ENCODE data around the gene ALKBH4.
A peak's percentile ranks its signal among the peaks of the same experiment; 100 is the strongest.
"Not testable (repeated sequence)": the region's sequence is repeated elsewhere in the genome, so short reads cannot be mapped to it uniquely, and the experiment has no call there.

The ALKBH4 gene

DNA sequence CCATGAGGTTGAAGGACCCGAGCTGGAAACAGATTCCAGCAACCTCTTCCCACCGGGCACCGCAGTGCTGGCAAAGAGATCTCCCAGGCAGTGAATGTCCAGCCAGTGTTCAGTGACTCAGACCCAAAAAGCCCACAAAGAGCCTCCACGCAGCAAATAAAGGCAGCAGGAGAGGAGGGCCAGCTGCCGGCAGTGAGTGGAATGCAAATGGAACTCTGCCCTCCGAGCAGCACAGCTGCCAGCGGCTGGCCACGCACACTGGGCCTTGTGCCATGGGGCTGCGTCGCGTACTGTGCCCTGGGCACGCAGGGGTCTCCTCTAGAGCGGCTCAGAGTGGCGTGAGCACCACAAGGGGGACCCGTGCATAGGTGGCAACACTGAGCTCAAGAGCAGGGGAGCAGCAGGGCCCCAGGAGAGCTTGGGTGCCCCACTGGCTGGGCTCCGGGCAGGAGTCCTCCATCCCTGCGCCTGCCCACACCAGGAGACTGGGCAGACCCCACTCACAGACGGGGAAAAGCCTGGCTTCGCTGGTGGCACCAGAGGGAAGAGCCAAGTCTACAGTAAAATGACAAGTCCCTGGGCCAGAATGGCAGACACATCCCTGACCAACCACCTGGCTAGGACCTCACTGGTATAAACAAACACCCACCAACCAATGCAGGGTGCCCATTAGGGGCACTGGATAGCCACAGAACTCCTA is 10.2 kb upstream of the ALKBH4 start:
- DNase-seq: not testable (repeated sequence)

GRCh38 chr7:102474116-102474515 is 9.5 kb upstream of the ALKBH4 start:
- not testable (repeated sequence) for DNase-seq

DNA sequence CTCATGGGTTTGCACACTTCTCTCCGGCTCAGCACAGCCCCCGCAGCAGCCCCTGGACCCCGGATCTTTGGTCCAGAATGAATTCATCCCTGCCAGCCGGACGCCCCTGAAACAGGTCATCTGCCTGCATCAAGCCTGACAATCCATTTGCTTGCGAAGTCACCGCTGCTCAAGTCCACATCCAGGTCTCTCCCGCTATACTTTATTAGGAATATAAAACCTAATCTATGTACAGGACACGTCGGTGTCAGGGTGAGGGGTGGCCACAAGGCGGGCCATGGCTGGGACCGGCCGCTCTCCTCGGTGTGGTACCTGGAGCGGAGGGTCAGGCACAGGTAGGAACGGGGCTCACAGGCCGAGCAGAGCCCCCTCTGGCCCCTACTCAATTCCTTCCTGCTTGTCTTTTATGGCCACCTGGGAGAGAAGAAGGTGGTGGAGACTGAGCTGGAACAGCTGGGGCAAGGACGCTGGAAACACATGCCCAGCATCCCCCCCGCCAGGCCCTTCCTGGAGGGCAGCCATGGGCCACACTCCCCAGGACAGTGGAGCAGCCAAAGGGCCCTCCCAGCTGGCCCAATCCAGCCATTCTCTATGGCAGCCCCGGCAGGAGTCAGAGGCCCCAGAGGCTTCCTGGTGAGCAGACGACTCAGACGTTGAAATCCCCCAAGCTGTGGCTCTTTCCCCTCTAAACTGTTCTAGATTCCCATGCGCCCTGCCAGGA is 8.8 kb upstream of the ALKBH4 start:
- DNase-seq: peak; percentile 49

GRCh38 chr7:102472126-102473041 is 7.7 kb upstream of the ALKBH4 start:
- no peak for DNase-seq

DNA sequence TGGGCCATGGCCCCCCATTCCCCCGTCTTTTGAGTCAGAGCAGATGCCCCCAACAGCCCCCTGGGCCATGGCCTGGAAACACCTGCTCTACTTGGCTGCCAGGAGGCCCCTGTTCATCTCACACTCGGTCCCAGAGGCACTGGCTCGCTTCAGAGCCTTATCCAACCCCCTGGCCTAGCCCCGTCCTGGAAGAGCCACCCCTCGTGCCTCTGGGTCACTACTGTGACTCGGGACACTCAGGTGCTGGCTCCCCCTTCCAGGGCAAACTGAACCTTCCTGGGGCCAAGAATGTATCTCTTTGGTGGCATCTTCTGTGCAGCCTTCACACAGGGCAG is 7.1 kb upstream of the ALKBH4 start:
- no peak for DNase-seq

DNA sequence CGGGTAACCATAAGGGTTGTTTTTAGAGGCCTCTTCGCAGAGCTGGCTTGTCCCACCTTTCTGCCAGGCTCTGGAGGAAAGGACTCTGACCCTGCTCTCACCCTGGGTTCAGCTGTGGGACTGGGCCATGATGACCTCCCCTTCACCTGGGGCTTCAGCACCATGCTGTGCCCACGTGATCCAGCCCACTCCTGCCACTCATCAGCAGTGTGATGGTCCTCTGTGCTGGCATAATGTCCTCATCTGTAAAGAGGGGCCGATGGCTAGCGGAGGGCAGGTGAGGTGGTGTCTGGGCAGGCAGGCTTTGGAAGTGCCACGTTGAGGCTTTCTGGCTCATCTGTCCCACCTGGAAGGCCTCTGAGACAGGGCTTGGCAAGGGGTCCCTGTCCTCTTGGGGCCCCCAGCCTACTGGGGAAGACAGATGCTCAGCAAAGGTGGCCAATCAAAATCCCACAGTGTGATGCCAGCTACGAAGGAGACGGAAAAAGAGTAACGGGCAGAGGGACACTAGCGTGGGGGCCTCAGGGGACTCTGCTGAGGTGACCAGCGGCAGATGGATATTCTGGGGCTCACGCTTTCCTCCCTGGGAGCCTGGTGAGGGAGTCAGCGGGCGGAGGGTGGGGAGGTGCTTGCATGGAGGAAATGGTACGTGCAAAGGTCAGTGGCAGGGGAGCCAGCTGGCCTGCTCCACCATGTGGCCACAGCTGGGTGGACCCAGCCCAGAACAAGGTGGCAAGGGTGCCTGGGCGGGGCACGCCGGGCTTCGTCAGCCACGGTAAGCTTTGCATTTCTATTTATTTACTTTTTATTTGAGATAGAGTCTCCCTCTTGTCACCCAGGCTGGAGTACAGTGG is 5.5 kb upstream of the ALKBH4 start:
- no peak for DNase-seq

DNA sequence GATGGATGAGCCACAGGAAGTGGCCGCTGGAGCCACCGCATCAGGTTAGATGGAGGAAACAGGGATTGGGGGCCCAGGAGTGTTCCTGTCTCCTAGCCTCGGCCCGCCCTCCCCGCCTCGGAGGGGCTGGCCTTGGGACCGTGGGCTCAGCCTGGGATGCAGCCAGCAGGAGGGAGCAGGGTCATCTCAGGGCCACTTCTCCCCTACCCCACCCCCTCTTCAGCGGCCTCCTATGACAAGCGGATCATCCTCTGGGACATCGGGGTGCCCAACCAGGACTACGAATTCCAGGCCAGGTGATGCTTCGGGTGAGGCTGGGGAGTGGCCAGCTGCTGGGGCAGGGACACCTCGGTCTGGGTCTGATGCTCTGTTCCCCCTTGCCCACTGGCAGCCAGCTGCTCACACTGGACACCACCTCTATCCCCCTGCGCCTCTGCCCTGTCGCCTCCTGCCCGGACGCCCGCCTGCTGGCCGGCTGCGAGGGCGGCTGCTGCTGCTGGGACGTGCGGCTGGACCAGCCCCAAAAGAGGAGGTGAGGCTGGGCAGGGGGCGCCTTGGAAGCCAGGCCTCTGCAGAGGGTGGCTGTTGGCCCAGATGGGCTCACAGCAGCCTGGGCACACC is 4.8 kb upstream of the ALKBH4 start:
- DNase-seq: no peak

GRCh38 chr7:102468478-102469350 is 4.1 kb upstream of the ALKBH4 start:
- no peak for DNase-seq

DNA sequence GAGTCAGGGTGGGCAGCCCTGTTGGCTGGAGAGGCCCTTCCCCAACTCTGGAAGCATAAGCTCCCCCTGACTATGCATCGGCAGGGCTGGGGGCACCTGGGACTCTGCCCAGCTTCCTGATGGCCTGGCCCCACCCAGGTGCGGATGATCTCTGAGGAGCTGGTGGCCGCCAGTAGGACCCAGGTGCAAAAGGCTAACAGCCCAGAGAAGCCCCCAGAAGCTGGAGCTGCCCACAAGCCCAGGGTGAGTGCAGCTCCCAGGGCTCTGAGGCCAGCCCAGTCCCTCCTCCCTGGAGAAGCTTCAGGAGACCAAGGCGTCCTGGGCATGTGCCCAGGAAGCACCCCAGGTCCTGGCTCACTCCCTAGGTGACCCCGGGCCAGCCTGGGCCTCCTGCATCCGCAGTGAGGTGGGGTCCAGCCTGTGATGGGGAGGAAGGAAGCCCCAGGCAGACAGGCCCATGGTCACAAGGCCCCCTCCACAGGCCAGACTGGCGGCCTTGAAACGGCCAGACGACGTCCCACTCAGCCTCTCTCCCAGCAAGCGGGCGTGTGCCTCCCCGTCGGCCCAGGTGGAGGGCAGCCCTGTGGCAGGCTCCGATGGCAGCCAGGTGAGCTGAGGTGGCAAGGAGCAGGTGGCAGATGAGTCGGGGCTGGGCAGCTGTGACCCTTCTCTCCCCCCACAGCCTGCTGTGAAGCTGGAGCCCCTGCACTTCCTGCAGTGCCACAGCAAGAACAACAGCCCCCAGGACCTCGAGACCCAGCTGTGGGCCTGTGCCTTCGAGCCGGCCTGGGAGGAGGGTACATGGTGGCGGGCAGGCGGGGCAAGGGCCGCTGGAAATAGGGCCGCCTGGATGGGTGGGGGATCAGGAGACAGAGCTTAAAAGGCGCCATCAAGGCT is 3.2 kb upstream of the ALKBH4 start:
- no peak for DNase-seq

- no peak for DNase-seq
Measured at GRCh38 chr7:102466097-102466496, 1.4 kb upstream of the ALKBH4 start.

GRCh38 chr7:102463841-102464576 is 654 bp downstream of the ALKBH4 start:
- DNase-seq: no peak

DNA sequence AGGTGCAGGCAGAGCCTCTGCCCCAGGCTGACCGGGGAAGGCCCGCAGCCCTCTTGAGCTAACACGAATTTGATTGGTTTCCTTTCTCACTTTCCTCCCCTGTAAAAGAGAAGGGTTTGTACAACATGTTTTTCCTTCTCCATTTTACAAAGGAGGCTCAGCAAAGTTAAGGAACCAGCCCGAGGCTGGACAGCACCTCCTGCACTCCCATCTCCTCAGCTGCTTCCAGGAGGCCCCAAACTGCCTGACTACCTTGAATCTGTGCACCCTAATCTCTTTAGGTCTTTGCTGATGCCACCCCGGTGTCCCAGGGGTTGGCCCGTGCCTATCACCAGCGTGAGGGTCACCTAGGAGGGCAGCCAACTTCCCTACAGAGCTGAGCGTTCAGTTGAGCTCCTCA is 4.2 kb downstream of the ALKBH4 start:
- DNase-seq: no peak

- DNase-seq: no peak
Measured at GRCh38 chr7:102459221-102459844, 5.3 kb downstream of the ALKBH4 start.

GRCh38 chr7:102457352-102457924 is 7.2 kb downstream of the ALKBH4 start:
- no peak for DNase-seq

DNA sequence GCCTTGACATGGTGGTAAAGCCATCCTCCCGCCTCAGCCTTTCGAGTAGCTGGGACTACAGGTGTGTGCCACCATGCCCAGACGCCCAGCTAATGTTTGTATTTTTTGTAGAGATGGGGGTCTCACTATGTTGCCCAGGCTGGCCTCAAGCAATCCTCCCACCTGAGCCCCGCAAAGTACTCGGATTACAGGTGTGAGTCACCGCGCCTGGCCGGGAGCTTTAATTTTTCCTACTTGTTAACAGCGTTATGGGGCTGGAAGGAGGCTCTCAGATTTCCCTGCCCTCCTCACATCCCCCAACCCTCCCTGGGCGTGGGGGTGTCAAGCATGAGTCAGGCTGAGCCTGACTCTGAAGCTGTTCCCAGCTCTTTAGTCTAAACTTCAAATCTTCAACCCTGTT is 8.3 kb downstream of the ALKBH4 start:
- DNase-seq: no peak

GRCh38 chr7:102455596-102455995 is 9.1 kb downstream of the ALKBH4 start:
- no peak for DNase-seq

DNA sequence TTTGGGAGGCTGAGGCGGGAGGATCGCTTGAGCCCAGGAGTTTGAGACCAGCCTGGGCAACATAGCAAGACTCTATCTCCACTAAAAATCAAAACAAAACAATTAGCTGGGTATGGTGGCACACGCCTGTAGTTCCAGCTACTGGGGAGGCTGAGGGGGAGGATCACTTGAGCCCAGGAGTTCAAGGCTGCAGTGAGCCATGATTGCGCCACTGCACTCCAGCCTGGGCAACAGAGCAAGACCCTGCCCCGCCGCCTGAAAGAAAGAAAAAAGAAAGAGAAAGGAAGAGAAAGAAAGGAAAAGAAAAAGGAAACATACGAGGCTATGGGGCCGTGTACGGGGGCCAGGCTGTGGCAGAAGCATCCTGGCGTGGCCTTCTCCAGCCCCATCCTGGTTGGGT is 9.7 kb downstream of the ALKBH4 start:
- not testable (repeated sequence) for DNase-seq

DNA sequence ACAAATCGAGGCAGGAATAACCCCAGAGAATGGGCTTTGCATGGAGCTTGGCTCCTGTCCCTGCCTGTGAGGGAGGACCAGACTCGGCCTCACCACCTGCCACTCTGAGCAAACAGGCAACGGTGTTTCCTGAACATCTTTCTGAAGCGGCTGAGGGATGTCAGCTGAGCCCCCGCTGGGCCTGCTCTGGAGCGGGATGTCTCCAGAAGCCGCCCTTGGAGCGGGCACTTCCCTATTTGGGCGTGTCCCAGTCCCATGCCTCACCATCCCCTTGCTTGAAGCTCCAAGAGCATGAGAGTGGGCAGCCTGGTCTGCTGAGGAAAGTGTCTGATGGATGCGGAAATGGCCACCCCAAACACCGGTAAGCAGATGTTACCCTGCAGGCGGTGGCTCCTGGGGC is 10.2 kb downstream of the ALKBH4 start:
- no peak for DNase-seq

- no peak for DNase-seq
Measured at GRCh38 chr7:102453319-102453718, 11.3 kb downstream of the ALKBH4 start.
